Fibroblast of lung (primary cell): Measurements from ENCODE around the gene AQP9. TPM values are rescaled to one million over a fixed set of nuclear protein-coding genes. Genes with fewer than 3 reads are reported as not detected.

Source experiments
- DNase-seq, 2 donors: peaks; one replicate each; pipeline versions ENCODE4 v3.0.0 to v3.0.0-alpha.2; 2010; ENCODE audit warnings: low read depth in 2 of 2
- H2AFZ ChIP-seq: 2 replicates; pipeline ENCODE4 v1.5.1; 2012; ENCODE audit warnings: low read length, control low read depth, inconsistent platforms
- H3K27ac ChIP-seq: 2 replicates; pipeline ENCODE4 v1.5.1; 2011; ENCODE audit warnings: low read length, control low read depth; ENCODE audit not compliant: insufficient read depth
- H3K27me3 ChIP-seq: 2 replicates; pipeline ENCODE4 v1.5.1; 2011; ENCODE audit warnings: mild to moderate bottlenecking, low read length; ENCODE audit not compliant: control insufficient read depth, insufficient read depth
- H3K36me3 ChIP-seq: 2 replicates; pipeline ENCODE4 v1.5.1; 2011; ENCODE audit warnings: low read length; ENCODE audit not compliant: control insufficient read depth, insufficient read depth
- H3K4me1 ChIP-seq: 2 replicates; pipeline ENCODE4 v1.5.1; 2011; ENCODE audit warnings: low read length; ENCODE audit not compliant: control insufficient read depth, insufficient read depth; ENCODE audit errors: extremely low read depth
- H3K4me2 ChIP-seq: 2 replicates; pipeline ENCODE4 v1.5.1; 2011; ENCODE audit warnings: low read length, control low read depth; ENCODE audit not compliant: insufficient read depth; ENCODE audit errors: extremely low read depth
- H3K4me3 ChIP-seq, 4 experiments: fragments of 200-600 bp in 1 of 4; sonication (generic) in 1 of 4; replicated peaks in 1 of 4; 2 replicates each; pipeline ENCODE4 v1.5.1; 2011 to 2016; ENCODE audit warnings: low read length in 4 of 4, low read depth in 3 of 4, mild to moderate bottlenecking in 3 of 4, control low read depth in 2 of 4, inconsistent platforms in 1 of 4, mixed read lengths in 1 of 4; ENCODE audit not compliant: insufficient read depth in 1 of 4; ENCODE audit errors: control extremely low read depth in 1 of 4
- H3K79me2 ChIP-seq: 2 replicates; pipeline ENCODE4 v1.5.1; 2012; ENCODE audit warnings: mild to moderate bottlenecking, low read length, inconsistent platforms; ENCODE audit not compliant: control insufficient read depth, insufficient read depth
- H3K9ac ChIP-seq: 2 replicates; pipeline ENCODE4 v1.5.1; 2011; ENCODE audit warnings: mild to moderate bottlenecking, low read length, control low read depth; ENCODE audit not compliant: insufficient read depth
- H3K9me3 ChIP-seq: 2 replicates; pipeline ENCODE4 v1.5.1; 2012; ENCODE audit warnings: low read depth, low read length; ENCODE audit not compliant: control insufficient read depth, insufficient read depth
- H4K20me1 ChIP-seq: 2 replicates; pipeline ENCODE4 v1.5.1; 2011; ENCODE audit warnings: low read length; ENCODE audit not compliant: control insufficient read depth, insufficient read depth; ENCODE audit errors: extremely low read depth
- CTCF ChIP-seq, 2 donors: IDR thresholded peaks in 1 of 2; conservative IDR thresholded peaks in 1 of 2; 1 replicate in 1 of 2; 2 replicates in 1 of 2; pipeline ENCODE4 v1.5.1; 2011 to 2012; ENCODE audit warnings: low read length in 2 of 2, control low read depth in 1 of 2, inconsistent platforms in 1 of 2, low read depth in 1 of 2, mild to moderate bottlenecking in 1 of 2
- EZH2 ChIP-seq: IDR thresholded peaks from 2 replicates; pipeline ENCODE4 v1.5.1; 2012; ENCODE audit warnings: low read length, control low read depth, mild to moderate bottlenecking; ENCODE audit errors: missing control alignments
- polyA plus RNA-seq, 2 donors: library from polyadenylated mRNA; depleted of rRNA in 1 of 2; stranded (reverse) in 1 of 2; unstranded in 1 of 2; fragments of >200 nt; gene quantifications; 2 replicates each; pipeline ENCODE4 v1.2.1, GENCODE V29; 2011 to 2012; ENCODE audit warnings: missing spikeins in 1 of 2
- total RNA-seq: library from RNA; depleted of rRNA; stranded (reverse); fragments of >200 nt; gene quantifications from 2 replicates; pipeline ENCODE4 v1.2.1, GENCODE V29; 2014

AQP9 gene
- total and polyA plus RNA-seq, 2 donors (not counting 1 experiment from before 2014, with no cell fraction given), result not detected

- H3K9ac ChIP-seq, result no peak overlapping the region
- no peak overlapping the region for H3K27ac ChIP-seq
- no peak overlapping the region for H3K4me2 ChIP-seq
- H3K4me3 ChIP-seq, result no peak overlapping the region
- H3K4me1 ChIP-seq, result no peaks in the 10 kb centered on the region
- no peaks in the 10 kb centered on the region for H3K27me3 ChIP-seq
- H3K9me3 ChIP-seq, result no peaks in the 10 kb centered on the region
- DNase-seq, result peak in 1 of 2 donors; percentile 54
- no peak overlapping the region for H2AFZ ChIP-seq
- H3K36me3 ChIP-seq, result no peaks in the 10 kb centered on the region
- no peaks in the 10 kb centered on the region for H4K20me1 ChIP-seq
- no peak for TF ChIP-seq CTCF (conservative IDR thresholded peaks at IDR 0.05 in 1 of 2, IDR thresholded peaks at IDR 0.05 in 1 of 2; ENCODE audit: low read depth in 1 of 2, low read length in 2 of 2)
- no peaks in the 10 kb centered on the region for H3K79me2 ChIP-seq
These were observed 84.5 kb downstream of the AQP9 start for GRCh38 chr15:58222679-58223078.

GRCh38 chr15:58223432-58223831 lies 85.3 kb downstream of the AQP9 start:
- Histone ChIP-seq H2AFZ (no peak overlapping the region), H3K9ac (no peak overlapping the region), H3K4me3 (no peak overlapping the region), H4K20me1 (no peaks in the 10 kb centered on the region), H3K36me3 (no peaks in the 10 kb centered on the region), H3K27me3 (no peaks in the 10 kb centered on the region), H3K4me2 (no peak overlapping the region), H3K9me3 (no peaks in the 10 kb centered on the region), H3K79me2 (no peaks in the 10 kb centered on the region), H3K4me1 (peaks cover 1% of the 10 kb centered on the region), H3K27ac (no peak overlapping the region)
- TF ChIP-seq EZH2, result no peak
- TF ChIP-seq CTCF (conservative IDR thresholded peaks at IDR 0.05 in 1 of 2, IDR thresholded peaks at IDR 0.05 in 1 of 2; ENCODE audit: low read depth in 1 of 2, low read length in 2 of 2), result no peak
- DNase-seq, result no peak

- H3K79me2 ChIP-seq, result no peaks in the 10 kb centered on the region
- no peaks in the 10 kb centered on the region for H4K20me1 ChIP-seq
- H3K4me3 ChIP-seq, result no peak overlapping the region
- H3K4me2 ChIP-seq, result no peak overlapping the region
- no peaks in the 10 kb centered on the region for H3K36me3 ChIP-seq
- TF ChIP-seq EZH2, result no peak
- no peak for TF ChIP-seq CTCF (conservative IDR thresholded peaks at IDR 0.05 in 1 of 2, IDR thresholded peaks at IDR 0.05 in 1 of 2; ENCODE audit: low read depth in 1 of 2, low read length in 2 of 2)
- peaks cover 3% of the 10 kb centered on the region for H3K4me1 ChIP-seq
- DNase-seq, result peak; percentile 21 to 44
- no peak overlapping the region for H3K9ac ChIP-seq
- H3K27ac ChIP-seq, result no peak overlapping the region
- no peaks in the 10 kb centered on the region for H3K27me3 ChIP-seq
- no peak overlapping the region for H2AFZ ChIP-seq
- no peaks in the 10 kb centered on the region for H3K9me3 ChIP-seq
These were observed 85.9 kb downstream of the AQP9 start for GRCh38 chr15:58224068-58224467.
